Nephron (organoid): ENCODE data around the gene DPP8.

Experiments used
- H3K27ac Mint-ChIP-seq, 3 experiments: 2 replicates each; pipeline ENCODE4 v1.8.0; 2020; ENCODE audit warnings: mixed read lengths in 3 of 3, mild to moderate bottlenecking in 2 of 3, moderate library complexity in 1 of 3
- H3K27me3 Mint-ChIP-seq: 2 replicates; pipeline ENCODE4 v1.8.0; 2021; ENCODE audit warnings: low read depth, mild to moderate bottlenecking, moderate library complexity, mixed read lengths
- H3K36me3 Mint-ChIP-seq: 2 replicates; pipeline ENCODE4 v1.8.0; 2020; ENCODE audit warnings: low read depth, mixed read lengths
- H3K4me1 Mint-ChIP-seq: 2 replicates; pipeline ENCODE4 v1.8.0; 2020; ENCODE audit warnings: mixed read lengths
- H3K4me3 Mint-ChIP-seq, 3 experiments: 2 replicates each; pipeline ENCODE4 v1.8.0; 2020; ENCODE audit warnings: mild to moderate bottlenecking in 3 of 3, mixed read lengths in 3 of 3, moderate library complexity in 2 of 3
- H3K9me3 Mint-ChIP-seq: 2 replicates; pipeline ENCODE4 v1.8.0; 2020; ENCODE audit warnings: mixed read lengths
- CTCF ChIP-seq, 3 experiments: fragments of 200-600 bp; sonication (generic); IDR thresholded peaks; one replicate each; pipeline ENCODE4 v1.5.0; 2021; ENCODE audit warnings: antibody characterized with exemption in 3 of 3; ENCODE audit not compliant: unreplicated experiment in 3 of 3

DPP8 gene

GRCh38 chr15:65521350-65521749 lies 3.9 kb upstream of the DPP8 start:
- no peak for TF ChIP-seq CTCF (IDR thresholded peaks at IDR 0.05; ENCODE audit: unreplicated experiment in 3 of 3)
- peak overlapping the region in 1 of 3 experiments; percentile 43 for H3K4me3 Mint-ChIP-seq

GRCh38 chr15:65518633-65519285 lies 1.3 kb upstream of the DPP8 start:
- Mint-ChIP-seq H3K4me1 (peaks cover 31% of the 10 kb centered on the region), H3K4me3 (peak overlapping the region; percentile 55 to 76 (median 66)), H3K36me3 (no peaks in the 10 kb centered on the region), H3K27me3 (no peaks in the 10 kb centered on the region), H3K27ac (no peak overlapping the region), H3K9me3 (no peaks in the 10 kb centered on the region)
- TF ChIP-seq CTCF (IDR thresholded peaks at IDR 0.05; ENCODE audit: unreplicated experiment in 3 of 3), result no peak

More at GRCh38 chr15:65521350-65521749, 3.9 kb upstream of the DPP8 start:
- H3K36me3 Mint-ChIP-seq, result no peaks in the 10 kb centered on the region
- peaks cover 15% of the 10 kb centered on the region for H3K4me1 Mint-ChIP-seq
- H3K9me3 Mint-ChIP-seq, result no peaks in the 10 kb centered on the region
- H3K27ac Mint-ChIP-seq, result no peak overlapping the region
- no peaks in the 10 kb centered on the region for H3K27me3 Mint-ChIP-seq

- H3K9me3 Mint-ChIP-seq, result no peaks in the 10 kb centered on the region
- H3K27me3 Mint-ChIP-seq, result no peaks in the 10 kb centered on the region
- peak in 1 of 3 experiments; percentile 25 for TF ChIP-seq CTCF (IDR thresholded peaks at IDR 0.05; ENCODE audit: unreplicated experiment in 3 of 3)
- H3K4me1 Mint-ChIP-seq, result peaks cover 36% of the 10 kb centered on the region
- no peaks in the 10 kb centered on the region for H3K36me3 Mint-ChIP-seq
- H3K27ac Mint-ChIP-seq, result peak overlapping the region; percentile 80 to 98 (median 96)
- peak overlapping the region; percentile 92 to 99 (median 96) for H3K4me3 Mint-ChIP-seq
Observed at GRCh38 chr15:65517866-65518207, 348 bp upstream of the DPP8 start.

GRCh38 chr15:65512807-65513416 lies 4.6 kb downstream of the DPP8 start:
- Mint-ChIP-seq H3K36me3 (peaks cover 37% of the 10 kb centered on the region), H3K4me3 (peak overlapping the region; percentile 41 to 80 (median 72)), H3K4me1 (peaks cover 42% of the 10 kb centered on the region), H3K9me3 (no peaks in the 10 kb centered on the region), H3K27ac (peak overlapping the region; percentile 93 to 97 (median 95)), H3K27me3 (no peaks in the 10 kb centered on the region)
- TF ChIP-seq CTCF (IDR thresholded peaks at IDR 0.05; ENCODE audit: unreplicated experiment in 3 of 3), result no peak

GRCh38 chr15:65512189-65512588 lies 5.3 kb downstream of the DPP8 start:
- TF ChIP-seq CTCF (IDR thresholded peaks at IDR 0.05; ENCODE audit: unreplicated experiment in 3 of 3), result no peak
- peaks cover 36% of the 10 kb centered on the region for H3K4me1 Mint-ChIP-seq

GRCh38 chr15:65509321-65509720 lies 8.2 kb downstream of the DPP8 start:
- H3K4me1 Mint-ChIP-seq, result peaks cover 23% of the 10 kb centered on the region
- H3K9me3 Mint-ChIP-seq, result no peaks in the 10 kb centered on the region
- H3K4me3 Mint-ChIP-seq, result no peak overlapping the region
- H3K36me3 Mint-ChIP-seq, result peaks cover 49% of the 10 kb centered on the region
- TF ChIP-seq CTCF (IDR thresholded peaks at IDR 0.05; ENCODE audit: unreplicated experiment in 3 of 3), result no peak
- H3K27ac Mint-ChIP-seq, result peak overlapping the region in 1 of 3 experiments; percentile 2
- H3K27me3 Mint-ChIP-seq, result no peaks in the 10 kb centered on the region

More at GRCh38 chr15:65512189-65512588, 5.3 kb downstream of the DPP8 start:
- peak overlapping the region; percentile 93 to 97 (median 95) for H3K27ac Mint-ChIP-seq
- peak overlapping the region; percentile 41 to 80 (median 72) for H3K4me3 Mint-ChIP-seq
- H3K36me3 Mint-ChIP-seq, result peaks cover 40% of the 10 kb centered on the region
- no peaks in the 10 kb centered on the region for H3K9me3 Mint-ChIP-seq
- no peaks in the 10 kb centered on the region for H3K27me3 Mint-ChIP-seq
